SK-N-SH treated with all-trans-retinoic acid at 6 μM for 48 hours (cell line): Measurements from ENCODE around the gene MGAT5B.

ENCODE experiments used
- ATAC-seq: fragments of 200-7000 bp; cut with Tn5 transposase; 3 replicates; pipeline ENCODE4 v1.9.1; 2020; ENCODE audit warnings: mild to moderate bottlenecking, moderate library complexity
- ARNTL ChIP-seq: fragments of 450-650 bp; formaldehyde crosslinking; IDR thresholded peaks from 2 replicates; pipeline ENCODE4 v1.5.0; 2020; ENCODE audit warnings: low read depth, mild to moderate bottlenecking, moderate library complexity, borderline replicate concordance
- CREB5 ChIP-seq: fragments of 250-450 bp; sonication (Bioruptor Pico); IDR thresholded peaks from 2 replicates; pipeline ENCODE4 v1.5.1; 2020; ENCODE audit warnings: low read depth, mild to moderate bottlenecking, moderate library complexity
- CSDC2 ChIP-seq: fragments of 250-450 bp; sonication (Bioruptor Pico); IDR thresholded peaks from 2 replicates; pipeline ENCODE4 v1.5.0; 2020; ENCODE audit warnings: mild to moderate bottlenecking, moderate library complexity
- CSRNP3 ChIP-seq: fragments of 250-450 bp; sonication (Bioruptor Pico); IDR thresholded peaks from 2 replicates; pipeline ENCODE4 v1.5.1; 2021; ENCODE audit warnings: mild to moderate bottlenecking, moderate library complexity
- ESRRG ChIP-seq: fragments of 250-450 bp; sonication (Bioruptor Pico); IDR thresholded peaks from 2 replicates; pipeline ENCODE4 v1.6.1; 2021; ENCODE audit warnings: mild to moderate bottlenecking
- GLIS3 ChIP-seq: fragments of 250-450 bp; sonication (Bioruptor Pico); IDR thresholded peaks from 2 replicates; pipeline ENCODE4 v1.5.0; 2020; ENCODE audit warnings: mild to moderate bottlenecking, moderate library complexity
- ISL1 ChIP-seq: fragments of 250-450 bp; sonication (Bioruptor Pico); IDR thresholded peaks from 2 replicates; pipeline ENCODE4 v2.1.2; 2022; ENCODE audit warnings: mild to moderate bottlenecking, moderate library complexity
- OSR1 ChIP-seq: fragments of 250-450 bp; sonication (Bioruptor Pico); IDR thresholded peaks from 2 replicates; pipeline ENCODE4 v1.8.0; 2022; ENCODE audit warnings: moderate library complexity, mild to moderate bottlenecking, inconsistent platforms
- PATZ1 ChIP-seq: fragments of 250-450 bp; sonication (Bioruptor Pico); IDR thresholded peaks from 2 replicates; pipeline ENCODE4 v1.8.0; 2020; ENCODE audit warnings: mild to moderate bottlenecking, moderate library complexity, borderline replicate concordance
- POU6F1 ChIP-seq: fragments of 250-450 bp; sonication (Bioruptor Pico); IDR thresholded peaks from 2 replicates; pipeline ENCODE4 v1.8.0; 2021; ENCODE audit warnings: low read depth, mild to moderate bottlenecking, moderate library complexity, borderline replicate concordance
- RARB ChIP-seq: fragments of 250-450 bp; sonication (Bioruptor Pico); IDR thresholded peaks from 2 replicates; pipeline ENCODE4 v1.8.0; 2021; ENCODE audit warnings: mild to moderate bottlenecking, moderate library complexity
- SNAI2 ChIP-seq: fragments of 250-450 bp; sonication (Bioruptor Pico); IDR thresholded peaks from 2 replicates; pipeline ENCODE4 v1.5.0; 2020; ENCODE audit warnings: mild to moderate bottlenecking, moderate library complexity
- TCF4 ChIP-seq: fragments of 250-450 bp; sonication (Bioruptor Pico); IDR thresholded peaks from 2 replicates; pipeline ENCODE4 v1.8.0; 2021; ENCODE audit warnings: mild to moderate bottlenecking, moderate library complexity, borderline replicate concordance
- ZC3H10 ChIP-seq: fragments of 250-450 bp; sonication (Bioruptor Pico); IDR thresholded peaks from 2 replicates; pipeline ENCODE4 v1.5.1; 2021; ENCODE audit warnings: mild to moderate bottlenecking, moderate library complexity
- ZFP3 ChIP-seq: fragments of 250-450 bp; sonication (Bioruptor Pico); IDR thresholded peaks from 2 replicates; pipeline ENCODE4 v1.5.0; 2020; ENCODE audit warnings: mild to moderate bottlenecking, moderate library complexity
- ZFP30 ChIP-seq: fragments of 450-650 bp; formaldehyde crosslinking; IDR thresholded peaks from 2 replicates; pipeline ENCODE4 v1.5.0; 2022; ENCODE audit warnings: mild to moderate bottlenecking, moderate library complexity
- ZNF565 ChIP-seq: fragments of 450-650 bp; formaldehyde crosslinking; conservative IDR thresholded peaks from 2 replicates; pipeline ENCODE4 v1.5.0; 2020; ENCODE audit warnings: low read depth, mild to moderate bottlenecking, moderate library complexity
- ZNF70 ChIP-seq: fragments of 450-650 bp; formaldehyde crosslinking; IDR thresholded peaks from 2 replicates; pipeline ENCODE4 v1.5.0; 2020; ENCODE audit warnings: mild to moderate bottlenecking, moderate library complexity
- ZNF8 ChIP-seq: fragments of 450-650 bp; formaldehyde crosslinking; IDR thresholded peaks from 2 replicates; pipeline ENCODE4 v1.5.0; 2020; ENCODE audit warnings: mild to moderate bottlenecking, moderate library complexity

The MGAT5B gene

GRCh38 chr17:76871668-76872067 lies 3.5 kb downstream of the MGAT5B start:
- TF ChIP-seq ZNF70 (CRISPR knock-in tag) (no peak), RARB (no peak), OSR1 (CRISPR knock-in tag) (no peak), ARNTL (CRISPR knock-in tag) (no peak), CREB5 (CRISPR knock-in tag) (no peak), ZFP30 (no peak), ZNF565 (CRISPR knock-in tag) (no peak), CSDC2 (CRISPR knock-in tag) (no peak), PATZ1 (CRISPR knock-in tag) (no peak)
- ATAC-seq = no peak

GRCh38 chr17:76872221-76872873 lies 4.1 kb downstream of the MGAT5B start:
- peak; percentile 85 for ATAC-seq
- TF ChIP-seq SNAI2 (no peak), POU6F1 (CRISPR knock-in tag) (no peak), TCF4 (no peak), PATZ1 (CRISPR knock-in tag) (peak; percentile 99; the same call in 1 of the 2 replicates), CSRNP3 (no peak)

- TF ChIP-seq ZFP30 (no peak), SNAI2 (no peak), ESRRG (CRISPR knock-in tag) (no peak), ARNTL (CRISPR knock-in tag) (no peak), ISL1 (CRISPR knock-in tag) (no peak), ZFP3 (no peak), POU6F1 (CRISPR knock-in tag) (no peak), ZC3H10 (no peak), ZNF8 (CRISPR knock-in tag) (no peak), ZNF70 (CRISPR knock-in tag) (no peak), OSR1 (CRISPR knock-in tag) (no peak), ZNF565 (CRISPR knock-in tag) (no peak), GLIS3 (CRISPR knock-in tag) (no peak), TCF4 (no peak), CREB5 (CRISPR knock-in tag) (no peak)
- no peak for ATAC-seq
These were observed 4.6 kb downstream of the MGAT5B start for GRCh38 chr17:76872874-76873221.
